GM12878 (cell line): ENCODE measurements around the gene GLE1. TPM values are rescaled to one million over a fixed set of nuclear protein-coding genes. Genes with fewer than 3 reads are reported as not detected.

ENCODE experiments used
- ATAC-seq: fragments of 200-7000 bp; cut with Tn5 transposase; 3 replicates; pipeline ENCODE4 v1.9.1; 2020; ENCODE audit warnings: mild to moderate bottlenecking, moderate library complexity
- BruUV-seq: library from RNA; stranded (reverse); fragments of 400-500 nt; replicated peaks from 2 replicates; lab custom pipeline; 2021; lab: Mats Ljungman, UMichigan
- CTCF ChIA-PET: fragments of 300-600 bp; sonication (Branson Sonifier 250); formaldehyde crosslinking; extraction: SDS; loops from one replicate; lab custom pipeline; 2021; ENCODE audit warnings: inconsistent platforms; lab: Yijun Ruan, JAX
- POLR2A ChIA-PET: fragments of 350-600 bp; formaldehyde crosslinking; extraction: SDS; loops from one replicate; lab custom pipeline; 2021; ENCODE audit warnings: inconsistent platforms; lab: Charles Lee
- RAD21 ChIA-PET: fragments of 300-600 bp; sonication (Branson Sonifier 250); formaldehyde crosslinking; loops from one replicate; lab custom pipeline; 2023; ENCODE audit warnings: antibody characterized with exemption; ENCODE audit not compliant: unreplicated experiment; lab: Charles Lee
- SMC1A ChIA-PET: fragments of 300-600 bp; sonication (Branson Sonifier 250); formaldehyde crosslinking; loops from one replicate; lab custom pipeline; 2023; ENCODE audit not compliant: unreplicated experiment, uncharacterized antibody; lab: Charles Lee
- DNase-seq: peaks from one replicate; pipeline ENCODE4 v3.0.0-alpha.2; 2011; ENCODE audit warnings: low read depth, low spot score
- FAIRE-seq: peaks from 3 replicates; lab custom pipeline; 2011; peaks lifted over from hg19 to GRCh38; lab: Jason Lieb, UNC
- H2AFZ ChIP-seq: 2 replicates; pipeline ENCODE4 v1.6.0; 2011; ENCODE audit warnings: low read depth, low read length, control low read depth; ENCODE audit not compliant: control insufficient read depth
- H3K27ac ChIP-seq: 2 replicates; pipeline ENCODE4 v1.5.1; 2011; ENCODE audit warnings: control low read depth; ENCODE audit not compliant: control insufficient read depth, insufficient read depth
- H3K27me3 ChIP-seq, 2 experiments: replicated peaks in 1 of 2; 2 replicates each; pipeline versions ENCODE4 v1.6.0 to v1.6.1; 2011; ENCODE audit warnings: low read length in 1 of 2; ENCODE audit not compliant: control insufficient read depth in 2 of 2, insufficient read depth in 2 of 2
- H3K36me3 ChIP-seq, 2 experiments: 2 replicates each; pipeline ENCODE4 v1.5.1; 2011; ENCODE audit warnings: low read length in 1 of 2; ENCODE audit not compliant: control insufficient read depth in 2 of 2, insufficient read depth in 2 of 2
- H3K4me1 ChIP-seq: 2 replicates; pipeline ENCODE4 v1.6.1; 2011; ENCODE audit warnings: mild to moderate bottlenecking, low read length, moderate library complexity, mixed read lengths; ENCODE audit not compliant: control insufficient read depth, insufficient read depth
- H3K4me2 ChIP-seq: 2 replicates; pipeline ENCODE4 v1.6.0; 2011; ENCODE audit warnings: control low read depth; ENCODE audit not compliant: control insufficient read depth, insufficient read depth
- H3K4me3 ChIP-seq: fragments of 200-600 bp; sonication (generic); 2 replicates; pipeline ENCODE4 v1.5.1; 2016
- H3K79me2 ChIP-seq: 2 replicates; pipeline ENCODE4 v1.6.0; 2011; ENCODE audit warnings: low read length; ENCODE audit not compliant: control insufficient read depth, insufficient read depth
- H3K9ac ChIP-seq: 2 replicates; pipeline ENCODE4 v1.8.0; 2011; ENCODE audit warnings: low read length, control low read depth, mixed read lengths; ENCODE audit not compliant: control insufficient read depth, insufficient read depth
- H3K9me3 ChIP-seq: replicated peaks from 3 replicates; pipeline ENCODE4 v1.5.1; 2011; ENCODE audit warnings: mild to moderate bottlenecking, low read length; ENCODE audit not compliant: control insufficient read depth, insufficient read depth
- H4K20me1 ChIP-seq: 2 replicates; pipeline ENCODE4 v1.6.0; 2011; ENCODE audit not compliant: control insufficient read depth, insufficient read depth
- BHLHE40 ChIP-seq, 2 experiments: fragments of 450-650 bp in 1 of 2; IDR thresholded peaks; 2 replicates each; pipeline ENCODE4 v1.6.1; 2011 to 2017; ENCODE audit warnings: low read depth in 2 of 2, borderline replicate concordance in 1 of 2, improper control_type of control experiment in 1 of 2, low read length in 1 of 2, mild to moderate bottlenecking in 1 of 2
- FOXM1 ChIP-seq: IDR thresholded peaks from 2 replicates; pipeline ENCODE4 v1.6.1; 2012; ENCODE audit warnings: low read depth, mild to moderate bottlenecking, inconsistent platforms, low read length, moderate library complexity
- HDAC2 ChIP-seq: fragments of 200-600 bp; sonication (generic); IDR thresholded peaks from 2 replicates; pipeline ENCODE4 v1.6.1; 2017
- LARP7 ChIP-seq: fragments of 450-650 bp; IDR thresholded peaks from 2 replicates; pipeline ENCODE4 v1.6.1; 2017; ENCODE audit warnings: mild to moderate bottlenecking
- MTA3 ChIP-seq: IDR thresholded peaks from 2 replicates; pipeline ENCODE4 v1.6.1; 2012; ENCODE audit warnings: low read length, inconsistent platforms, borderline replicate concordance
- MXI1 ChIP-seq: fragments of 150-350 bp; IDR thresholded peaks from 2 replicates; pipeline ENCODE4 v1.6.1; 2011; ENCODE audit warnings: low read depth, mild to moderate bottlenecking, inconsistent platforms, low read length, improper control_type of control experiment
- PML ChIP-seq: IDR thresholded peaks from 2 replicates; pipeline ENCODE4 v1.6.1; 2012; ENCODE audit warnings: low read length, inconsistent platforms
- POLR2AphosphoS5 ChIP-seq: IDR thresholded peaks from 2 replicates; pipeline ENCODE4 v1.6.1; 2011; ENCODE audit warnings: mild to moderate bottlenecking, low read length, inconsistent platforms
- RBBP5 ChIP-seq: fragments of 200-600 bp; sonication (generic); conservative IDR thresholded peaks from 2 replicates; pipeline ENCODE4 v1.6.1; 2016
- SIN3A ChIP-seq: IDR thresholded peaks from 2 replicates; pipeline ENCODE4 v1.6.1; 2012; ENCODE audit warnings: low read depth, low read length, improper control_type of control experiment
- SP1 ChIP-seq: IDR thresholded peaks from one replicate; pipeline ENCODE4 v1.6.1; 2011; ENCODE audit warnings: low read depth, low read length
- TAF1 ChIP-seq: IDR thresholded peaks from 2 replicates; pipeline ENCODE4 v1.6.1; 2011; ENCODE audit warnings: mild to moderate bottlenecking, low read depth, low read length, borderline replicate concordance
- USF2 ChIP-seq: IDR thresholded peaks from 2 replicates; pipeline ENCODE4 v1.6.1; 2011; ENCODE audit warnings: low read depth, low read length, improper control_type of control experiment, borderline replicate concordance
- ZNF24 ChIP-seq: fragments of 450-650 bp; IDR thresholded peaks from 2 replicates; pipeline ENCODE4 v1.6.1; 2017; ENCODE audit warnings: antibody characterized with exemption, mild to moderate bottlenecking
- WGBS: methylation state at CpG from one replicate; pipeline ENCODE4 v1.1.6; 2016; ENCODE audit warnings: low lambda C conversion rate; ENCODE audit not compliant: insufficient replicate concordance, insufficient coverage; ENCODE audit errors: missing lambda C conversion rate; 5-methylcytosine and 5-hydroxymethylcytosine counted together
- in situ Hi-C: fragments of 300-500 bp; cut with MboI; formaldehyde crosslinking; loops from 9 replicates; pipeline ENCODE4 v1.14.3; 2018; ENCODE audit warnings: mixed read lengths
- intact Hi-C: fragments of 100-400 bp; cut with micrococcal nuclease; formaldehyde crosslinking; loops from one replicate; pipeline ENCODE4 v1.14.2; 2022; ENCODE audit not compliant: unreplicated experiment
- polyA plus RNA-seq, 11 experiments: library from polyadenylated mRNA; depleted of rRNA in 4 of 11; unstranded in 6 of 11; stranded (reverse) in 5 of 11; fragments of >200 nt; fragmentation: Nextera tagmentation in 4 of 11; fragmentation: Illumina TruSeq in 1 of 11; extraction: Ambion mirVana in 4 of 11; extraction: Trizol in 1 of 11; gene quantifications; 1 replicate in 1 of 11; 2 replicates in 10 of 11; pipeline versions ENCODE4 v1.2.1 to v1.2.3, GENCODE V29; 2011 to 2016; ENCODE audit warnings: inconsistent platforms in 2 of 11, missing spikeins in 2 of 11, low read depth in 1 of 11
- total RNA-seq, 4 experiments: library from RNA; depleted of rRNA in 3 of 4; stranded (reverse); fragments of >200 nt in 3 of 4; fragmentation: Illumina TruSeq in 1 of 4; extraction: Trizol in 1 of 4; gene quantifications; 2 replicates each; pipeline versions ENCODE4 v1.2.1 to v1.2.3, GENCODE V29; 2013 to 2021
- TF ChIP-seq, protein P1 (sequence below): fragments of 450-650 bp; IDR thresholded peaks from 2 replicates; pipeline ENCODE4 v1.6.1; 2017; ENCODE audit warnings: mild to moderate bottlenecking, low read depth, inconsistent platforms; ENCODE audit not compliant: poor library complexity, severe bottlenecking
- TF ChIP-seq, protein P2 (sequence below): IDR thresholded peaks from 2 replicates; pipeline ENCODE4 v1.6.1; 2011; ENCODE audit warnings: low read depth, mild to moderate bottlenecking, low read length, moderate library complexity, borderline replicate concordance; ENCODE audit errors: extremely low read depth

GLE1 gene
- total and polyA plus RNA-seq, 10 of the 15 experiments (the other 5 are each of a cell fraction or from before 2014, with no cell fraction given) = 17.4 to 52.0 (median 37.7) TPM

GRCh38 chr9:128555180-128555721 lies 50.7 kb downstream of the GLE1 start:
- H3K27ac ChIP-seq = no peak overlapping the region
- ATAC-seq (no peak), DNase-seq (no peak)
- in situ Hi-C loops (no loop called here), intact Hi-C loops (loop anchor here (10.0 kb wide), 1 partner anchor 130 kb away; the partner anchor contains the start of gene SET)
- 75% methylated on average over 9 of the region's 9 CpGs for WGBS
- H3K9ac ChIP-seq = peak overlapping the region; percentile 32; the same call in 1 of the 2 replicates
- H3K4me1 ChIP-seq = peaks cover 30% of the 10 kb centered on the region
- peak overlapping the region; percentile 92 for H3K4me3 ChIP-seq
- no peak overlapping the region for H2AFZ ChIP-seq
- H4K20me1 ChIP-seq = no peaks in the 10 kb centered on the region
- CTCF ChIA-PET = interaction anchor here (0.9 to 1.6 kb wide), 4 partner anchors 10 to 193 kb away, joined by 3 to 9 read pairs (median 4); no protein-coding TSS in a partner anchor
- SMC1A ChIA-PET = interaction anchor here (0.9 to 1.5 kb wide), 2 partner anchors 15 to 17 kb away, joined by 3 to 4 read pairs; no protein-coding TSS in a partner anchor
- peak overlapping the region; percentile 30; the same call in 1 of the 2 replicates for H3K4me2 ChIP-seq
- H3K9me3 ChIP-seq = no peaks in the 10 kb centered on the region
- H3K36me3 ChIP-seq = no peaks in the 10 kb centered on the region
- POLR2A ChIA-PET = interaction anchor here (0.6 to 1.3 kb wide), 5 partner anchors 19 to 193 kb away, joined by 3 to 10 read pairs (median 3); no protein-coding TSS in a partner anchor
- H3K79me2 ChIP-seq = peaks cover 50% of the 10 kb centered on the region
- no peaks in the 10 kb centered on the region for H3K27me3 ChIP-seq
- RAD21 ChIA-PET = interaction anchor here (1.0 to 1.1 kb wide), 2 partner anchors 17 to 43 kb away, joined by 3 to 5 read pairs; no protein-coding TSS in a partner anchor
- TF ChIP-seq SP1 (no peak), RBBP5 (no peak), MTA3 (no peak), TAF1 (no peak), HDAC2 (no peak), USF2 (no peak), LARP7 (no peak), PML (no peak), BHLHE40 (IDR thresholded peaks at IDR 0.05; ENCODE audit: borderline replicate concordance in 1 of 2, low read depth in 2 of 2, low read length in 1 of 2) (no peak), SIN3A (no peak), FOXM1 (no peak), POLR2AphosphoS5 (no peak), MXI1 (no peak), ZNF24 (no peak)
- TF ChIP-seq, protein P1, sequence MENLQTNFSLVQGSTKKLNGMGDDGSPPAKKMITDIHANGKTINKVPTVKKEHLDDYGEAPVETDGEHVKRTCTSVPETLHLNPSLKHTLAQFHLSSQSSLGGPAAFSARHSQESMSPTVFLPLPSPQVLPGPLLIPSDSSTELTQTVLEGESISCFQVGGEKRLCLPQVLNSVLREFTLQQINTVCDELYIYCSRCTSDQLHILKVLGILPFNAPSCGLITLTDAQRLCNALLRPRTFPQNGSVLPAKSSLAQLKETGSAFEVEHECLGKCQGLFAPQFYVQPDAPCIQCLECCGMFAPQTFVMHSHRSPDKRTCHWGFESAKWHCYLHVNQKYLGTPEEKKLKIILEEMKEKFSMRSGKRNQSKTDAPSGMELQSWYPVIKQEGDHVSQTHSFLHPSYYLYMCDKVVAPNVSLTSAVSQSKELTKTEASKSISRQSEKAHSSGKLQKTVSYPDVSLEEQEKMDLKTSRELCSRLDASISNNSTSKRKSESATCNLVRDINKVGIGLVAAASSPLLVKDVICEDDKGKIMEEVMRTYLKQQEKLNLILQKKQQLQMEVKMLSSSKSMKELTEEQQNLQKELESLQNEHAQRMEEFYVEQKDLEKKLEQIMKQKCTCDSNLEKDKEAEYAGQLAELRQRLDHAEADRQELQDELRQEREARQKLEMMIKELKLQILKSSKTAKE = no peak
- TF ChIP-seq, protein P2, sequence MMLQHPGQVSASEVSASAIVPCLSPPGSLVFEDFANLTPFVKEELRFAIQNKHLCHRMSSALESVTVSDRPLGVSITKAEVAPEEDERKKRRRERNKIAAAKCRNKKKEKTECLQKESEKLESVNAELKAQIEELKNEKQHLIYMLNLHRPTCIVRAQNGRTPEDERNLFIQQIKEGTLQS = no peak
- TF ChIP-seq, all 136 proteins: peak for 0
- FAIRE-seq = no peak
- BruUV-seq = no TSS peak
